ENCODE measurements around the gene ATP10B. TPM values are rescaled to one million over a fixed set of nuclear protein-coding genes. Genes with fewer than 3 reads are reported as not detected.
"Not testable (repeated sequence)": the region's sequence is repeated elsewhere in the genome, so short reads cannot be mapped to it uniquely, and the experiment has no call there.

The ATP10B gene
- total RNA-seq, 2 experiments from 2014 or later: not detected

DNA sequence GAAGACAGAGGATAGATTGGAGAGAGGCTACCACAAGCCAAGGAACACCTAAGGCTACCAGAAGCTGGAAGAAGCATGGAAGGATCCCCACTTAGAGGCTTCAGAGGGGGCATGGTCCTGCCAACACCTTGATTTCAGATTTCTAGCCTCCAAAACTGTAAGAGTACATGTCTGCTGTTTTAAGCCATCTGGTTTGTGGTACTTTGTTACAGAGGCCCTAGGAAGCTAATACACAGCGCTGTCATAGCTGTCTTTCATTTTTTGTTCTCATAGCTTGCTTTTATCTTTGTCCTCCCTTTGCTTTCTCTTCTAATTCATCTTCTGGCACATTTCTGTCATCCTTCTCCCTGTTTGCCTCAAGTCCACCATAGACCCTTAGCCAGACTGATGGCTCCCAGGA is 104.5 kb downstream of the ATP10B start:
- Mint-ChIP-seq H3K27me3 (peaks cover 2% of the 10 kb centered on the region), H3K4me1 (peaks cover 1% of the 10 kb centered on the region), H3K9me3 (no peaks in the 10 kb centered on the region), H3K4me3 (no peak overlapping the region), H3K36me3 (no peaks in the 10 kb centered on the region), H3K27ac (no peak overlapping the region)
- DNase-seq: no peak

DNA sequence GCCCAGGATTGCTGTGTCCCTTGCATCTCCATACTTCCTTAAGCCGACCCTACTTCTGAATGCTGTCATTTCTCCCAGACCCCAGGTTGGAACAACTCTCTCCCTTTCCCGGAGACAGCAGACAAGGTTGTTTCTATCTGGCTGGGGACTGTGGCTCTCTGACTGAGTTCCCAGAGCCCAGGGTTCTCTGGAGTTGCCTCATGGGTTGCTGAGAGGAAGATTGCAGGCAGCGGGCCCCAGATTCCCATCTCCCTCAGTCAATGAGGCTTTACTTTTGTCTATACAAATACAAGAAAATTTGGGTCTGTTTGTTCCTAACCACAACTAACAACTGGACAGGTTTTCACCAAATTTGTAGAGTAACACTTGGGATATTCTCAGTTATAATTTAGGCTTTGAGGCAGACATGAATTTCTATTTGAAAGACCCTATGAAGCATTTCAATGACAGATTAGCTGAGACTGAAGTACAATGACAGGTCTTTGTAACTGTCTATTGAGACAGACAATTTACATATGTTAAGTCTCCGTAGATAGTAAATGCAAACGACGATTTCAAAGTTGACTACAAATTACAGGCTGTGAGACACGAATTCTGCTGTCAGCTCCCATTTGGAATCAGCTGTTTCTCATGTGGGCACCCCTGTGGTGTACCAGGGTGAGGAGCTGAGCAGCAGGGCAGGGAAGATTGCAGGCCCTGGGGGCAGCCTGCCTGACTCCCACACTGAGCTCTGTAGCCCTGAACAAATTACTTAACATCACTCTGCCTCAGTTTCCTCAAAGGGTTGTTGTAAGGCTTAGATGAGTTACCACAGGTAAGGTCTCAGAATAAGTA is 107.5 kb downstream of the ATP10B start:
- Mint-ChIP-seq H3K36me3 (no peaks in the 10 kb centered on the region), H3K27ac (no peak overlapping the region), H3K4me1 (peaks cover 1% of the 10 kb centered on the region)

DNA sequence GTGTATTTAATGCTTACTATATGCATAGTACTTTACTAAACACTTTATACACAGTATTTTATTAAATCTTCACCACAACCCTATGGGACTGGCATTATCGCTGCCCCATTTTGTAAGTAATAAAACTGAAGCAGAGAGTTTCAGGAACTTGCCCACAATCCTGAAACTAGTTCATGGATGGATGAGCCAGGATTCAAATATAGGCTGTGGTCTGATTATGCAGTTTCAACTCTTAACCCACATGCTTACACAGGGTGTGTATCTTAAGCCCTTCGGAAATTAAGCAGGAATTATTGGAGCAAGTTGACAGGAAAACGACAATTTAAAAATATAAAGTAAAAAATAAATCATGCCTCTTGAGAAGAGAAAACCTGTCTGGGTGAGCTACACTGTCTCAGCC is 109.0 kb downstream of the ATP10B start:
- peaks cover 1% of the 10 kb centered on the region for H3K4me1 Mint-ChIP-seq
- peaks cover 7% of the 10 kb centered on the region for H3K27me3 Mint-ChIP-seq
- H3K27ac Mint-ChIP-seq: no peak overlapping the region
- no peaks in the 10 kb centered on the region for H3K36me3 Mint-ChIP-seq
- no peak overlapping the region for H3K4me3 Mint-ChIP-seq
- DNase-seq: no peak
- H3K9me3 Mint-ChIP-seq: no peaks in the 10 kb centered on the region

More for the DNA sequence above, 107.5 kb downstream of the ATP10B start:
- H3K9me3 Mint-ChIP-seq: no peaks in the 10 kb centered on the region
- DNase-seq: no peak
- H3K27me3 Mint-ChIP-seq: peaks cover 7% of the 10 kb centered on the region
- no peak overlapping the region for H3K4me3 Mint-ChIP-seq

DNA sequence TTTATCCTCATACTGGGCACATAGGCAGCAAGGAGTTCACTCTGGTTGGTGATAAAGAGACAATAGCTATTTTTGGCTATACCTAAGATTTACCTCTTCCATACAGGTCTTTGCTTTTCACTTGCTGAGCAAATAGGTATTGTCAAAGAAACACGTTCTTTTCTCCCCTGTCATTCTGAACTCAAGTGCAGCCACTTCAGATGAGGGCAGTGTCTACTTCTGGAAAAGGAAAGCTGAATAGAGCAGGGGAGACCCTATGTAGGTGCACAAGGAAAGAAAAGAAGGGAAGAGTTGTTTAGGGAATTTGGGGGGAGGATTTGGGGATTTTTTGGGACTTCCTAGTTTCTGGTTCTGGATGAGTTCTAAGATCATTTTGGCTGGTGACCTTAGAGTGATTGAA is 109.6 kb downstream of the ATP10B start:
- H3K36me3 Mint-ChIP-seq: no peaks in the 10 kb centered on the region
- no peak overlapping the region for H3K27ac Mint-ChIP-seq
- H3K9me3 Mint-ChIP-seq: no peaks in the 10 kb centered on the region
- H3K27me3 Mint-ChIP-seq: peaks cover 7% of the 10 kb centered on the region
- H3K4me3 Mint-ChIP-seq: no peak overlapping the region
- H3K4me1 Mint-ChIP-seq: no peaks in the 10 kb centered on the region
- no peak for DNase-seq

DNA sequence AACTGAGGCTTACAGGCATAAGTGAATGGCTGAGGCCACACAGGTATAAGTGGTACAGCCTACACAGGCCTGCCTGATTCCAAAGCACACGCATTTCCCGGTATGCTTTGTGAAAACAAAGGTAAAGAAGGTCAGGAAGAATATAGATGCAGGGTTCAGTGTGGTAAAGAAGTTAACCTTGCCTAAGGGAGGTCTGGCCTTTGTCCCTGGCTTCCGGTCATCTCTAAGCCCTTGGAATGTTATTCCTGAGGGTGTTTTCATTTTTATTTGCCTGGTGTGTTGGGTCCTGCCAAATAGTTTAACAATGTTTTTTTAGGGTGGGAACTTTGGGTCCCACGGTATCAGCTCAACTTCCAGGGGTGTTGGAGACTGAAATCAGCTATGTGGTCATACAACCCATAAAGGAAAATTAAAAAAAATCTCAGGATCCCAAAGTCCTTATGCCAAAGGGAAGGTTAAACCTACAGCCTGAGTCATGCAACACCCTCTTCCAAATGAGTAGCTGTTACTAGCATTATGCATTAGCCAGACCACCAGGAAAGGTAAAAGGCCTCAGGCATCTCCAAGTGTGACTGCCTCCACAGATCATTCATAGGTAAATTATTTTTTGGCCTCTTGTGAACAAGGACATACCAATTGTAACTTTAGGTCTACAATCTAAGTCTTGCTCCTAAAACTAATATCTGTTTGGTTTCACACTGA is 124.6 kb downstream of the ATP10B start:
- Mint-ChIP-seq H3K27me3 (no peaks in the 10 kb centered on the region), H3K4me1 (no peaks in the 10 kb centered on the region), H3K9me3 (no peaks in the 10 kb centered on the region), H3K4me3 (no peak overlapping the region), H3K27ac (no peak overlapping the region), H3K36me3 (no peaks in the 10 kb centered on the region)
- DNase-seq: no peak

DNA sequence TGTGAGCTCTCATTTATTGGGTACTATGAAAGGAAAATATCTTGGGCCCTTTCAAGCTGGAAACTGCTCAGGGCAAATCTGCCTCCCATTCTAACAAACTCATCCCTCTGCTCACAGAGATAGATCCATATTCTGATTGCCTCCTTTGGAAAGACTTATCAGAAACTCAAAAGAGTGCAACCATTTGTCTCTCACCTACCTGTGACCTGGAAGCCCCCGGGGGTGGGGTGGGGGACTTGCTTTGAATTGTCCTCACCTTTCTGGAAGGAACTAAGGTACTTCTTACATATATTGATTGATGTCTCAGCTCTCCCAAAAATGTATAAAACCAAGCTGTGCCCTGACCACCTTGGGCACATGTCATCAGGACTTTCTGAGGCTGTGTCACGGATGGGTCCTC is 125.3 kb downstream of the ATP10B start:
- Mint-ChIP-seq H3K27ac (no peak overlapping the region), H3K4me3 (no peak overlapping the region), H3K27me3 (no peaks in the 10 kb centered on the region), H3K9me3 (no peaks in the 10 kb centered on the region), H3K4me1 (no peaks in the 10 kb centered on the region), H3K36me3 (no peaks in the 10 kb centered on the region)
- no peak for DNase-seq

DNA sequence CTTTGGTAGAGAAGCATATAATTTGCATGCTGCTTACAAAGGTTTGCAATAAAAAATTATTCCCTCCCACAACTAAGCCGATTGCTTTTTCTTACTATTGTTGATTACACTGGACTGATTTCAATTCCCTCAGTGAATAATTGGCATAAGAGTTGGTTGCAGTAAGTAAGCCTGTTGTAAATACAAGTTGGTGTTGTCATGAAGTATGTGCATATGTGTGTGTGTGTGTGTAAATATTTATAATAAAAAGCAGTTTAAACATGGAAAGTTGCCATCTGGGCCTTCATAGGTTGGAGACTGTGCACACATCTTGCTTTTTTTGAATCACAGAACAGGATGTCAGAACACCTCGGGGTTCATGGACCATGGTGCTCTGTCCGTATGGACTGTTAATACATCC is 131.2 kb downstream of the ATP10B start:
- Mint-ChIP-seq H3K36me3 (no peaks in the 10 kb centered on the region), H3K27me3 (no peaks in the 10 kb centered on the region), H3K4me1 (no peaks in the 10 kb centered on the region), H3K27ac (no peak overlapping the region), H3K4me3 (no peak overlapping the region), H3K9me3 (no peaks in the 10 kb centered on the region)
- no peak for DNase-seq

DNA sequence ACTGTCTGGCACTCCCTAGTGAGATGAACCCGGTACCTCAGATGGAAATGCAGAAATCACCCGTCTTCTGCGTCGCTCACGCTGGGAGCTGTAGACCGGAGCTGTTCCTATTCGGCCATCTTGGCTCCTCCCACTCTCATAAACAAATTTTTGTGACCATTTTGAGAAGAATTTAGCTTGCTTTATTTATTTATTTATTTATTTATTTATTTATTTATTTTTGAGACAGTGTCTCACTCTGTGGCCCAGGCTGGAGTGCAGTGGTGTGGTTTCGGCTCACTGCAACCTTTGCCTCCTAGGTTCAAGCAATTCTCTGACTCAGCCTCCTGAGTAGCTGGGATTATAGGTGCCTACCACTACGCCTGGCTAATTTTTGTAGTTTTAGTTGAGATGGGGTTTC is 136.5 kb downstream of the ATP10B start:
- not testable (repeated sequence) for H3K36me3 Mint-ChIP-seq, H3K9me3 Mint-ChIP-seq, H3K27me3 Mint-ChIP-seq, H3K4me1 Mint-ChIP-seq, H3K27ac Mint-ChIP-seq, H3K4me3 Mint-ChIP-seq, DNase-seq

DNA sequence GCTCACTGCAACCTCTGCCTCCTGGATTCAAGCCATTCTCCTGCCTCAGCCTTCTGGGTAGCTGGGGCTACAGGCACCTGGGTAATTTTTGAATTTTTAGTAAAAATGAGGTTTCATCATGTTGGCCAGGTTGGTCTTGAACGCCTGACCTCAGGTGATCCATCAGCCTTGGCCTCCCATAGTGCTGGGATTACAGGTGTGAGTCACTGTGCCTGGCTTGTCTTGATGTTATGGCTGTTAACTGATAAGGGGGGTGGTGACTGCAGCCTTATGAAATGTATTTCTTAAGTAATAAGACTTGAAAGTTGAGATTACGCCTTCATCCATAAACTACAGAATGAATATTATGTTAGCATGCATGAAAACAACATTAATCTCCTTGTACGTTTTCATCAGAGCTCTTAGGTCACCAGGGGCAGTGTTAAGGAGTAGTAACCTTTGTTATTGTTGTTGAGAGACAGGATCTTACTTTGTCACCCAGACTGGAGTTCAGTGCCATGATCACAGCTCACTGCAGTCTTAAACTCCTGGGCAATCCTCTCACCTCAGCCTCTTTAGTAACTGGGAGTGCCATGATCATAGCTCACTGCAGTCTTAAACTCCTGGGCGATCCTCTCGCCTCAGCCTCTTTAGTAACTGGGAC is 148.3 kb downstream of the ATP10B start:
- Mint-ChIP-seq H3K4me1 (no peaks in the 10 kb centered on the region), H3K36me3 (no peaks in the 10 kb centered on the region), H3K27ac (no peak overlapping the region), H3K4me3 (no peak overlapping the region), H3K27me3 (peaks cover 13% of the 10 kb centered on the region), H3K9me3 (no peaks in the 10 kb centered on the region)
- no peak for DNase-seq

DNA sequence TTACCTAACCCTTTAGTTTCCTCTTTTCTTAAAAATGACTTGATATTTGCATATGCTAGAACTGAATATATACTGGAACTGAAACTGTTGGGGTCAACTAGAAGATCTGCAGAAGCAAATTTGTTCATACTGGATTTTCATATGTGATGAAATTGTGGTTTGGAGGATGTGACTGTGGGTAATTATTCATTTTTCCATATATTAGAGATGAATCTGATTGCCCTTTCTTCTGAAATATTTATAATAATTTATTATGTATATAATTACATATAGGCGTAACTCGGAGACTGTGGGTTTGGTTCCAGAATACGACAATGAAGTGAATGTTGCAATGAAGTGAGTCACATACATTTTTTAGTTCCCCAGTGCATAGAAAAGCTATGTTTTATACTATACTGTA is 149.1 kb downstream of the ATP10B start:
- no peaks in the 10 kb centered on the region for H3K36me3 Mint-ChIP-seq
- H3K27ac Mint-ChIP-seq: no peak overlapping the region
- no peaks in the 10 kb centered on the region for H3K4me1 Mint-ChIP-seq
- no peak for DNase-seq
- H3K9me3 Mint-ChIP-seq: no peaks in the 10 kb centered on the region
- peaks cover 13% of the 10 kb centered on the region for H3K27me3 Mint-ChIP-seq
- no peak overlapping the region for H3K4me3 Mint-ChIP-seq

DNA sequence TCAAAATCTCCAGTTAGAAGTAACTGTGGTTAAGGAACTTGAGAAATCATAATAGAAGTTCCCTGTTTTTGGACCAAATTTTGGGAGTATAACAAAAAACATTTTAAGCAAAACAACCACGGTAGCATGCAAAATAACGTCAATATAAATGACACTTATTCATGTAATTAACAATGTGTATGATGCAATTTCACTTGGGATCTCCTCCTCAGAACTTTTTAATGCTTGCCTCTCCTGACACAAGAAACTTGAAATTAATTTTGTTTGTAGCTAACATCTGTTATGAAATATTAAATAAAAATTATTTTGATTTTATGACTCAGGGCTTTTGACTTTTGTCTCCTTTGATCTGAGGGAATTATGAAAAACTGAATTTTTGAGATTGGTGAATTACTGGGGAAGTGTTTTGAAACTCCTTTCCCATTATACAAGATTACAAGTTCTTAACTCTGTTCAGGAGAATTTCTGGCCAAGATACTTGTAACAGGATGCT is 149.7 kb downstream of the ATP10B start:
- H3K27me3 Mint-ChIP-seq: peaks cover 9% of the 10 kb centered on the region
- H3K36me3 Mint-ChIP-seq: no peaks in the 10 kb centered on the region
- H3K27ac Mint-ChIP-seq: no peak overlapping the region
- H3K4me3 Mint-ChIP-seq: no peak overlapping the region
- H3K9me3 Mint-ChIP-seq: no peaks in the 10 kb centered on the region
- H3K4me1 Mint-ChIP-seq: no peaks in the 10 kb centered on the region
- DNase-seq: no peak

DNA sequence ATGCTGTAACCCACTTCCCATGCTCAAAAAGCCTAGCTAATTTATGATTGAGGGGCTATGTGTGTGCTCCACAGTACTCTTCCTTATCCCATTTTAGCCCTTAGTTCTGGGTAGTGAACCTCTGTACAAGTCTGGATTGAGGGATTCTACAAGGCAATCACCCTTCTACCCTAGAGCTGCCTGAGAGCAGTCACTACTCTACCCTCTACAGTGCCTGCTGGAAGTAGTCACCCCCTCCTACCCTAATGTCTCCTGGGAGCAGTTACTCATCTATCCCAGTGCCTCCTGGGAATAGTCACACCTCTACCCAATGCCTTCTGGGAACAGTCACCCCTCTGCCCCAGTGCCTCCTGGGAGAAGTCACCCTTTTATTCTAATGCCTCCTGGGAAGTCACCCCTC is 150.6 kb downstream of the ATP10B start:
- H3K27ac Mint-ChIP-seq: no peak overlapping the region
- no peaks in the 10 kb centered on the region for H3K9me3 Mint-ChIP-seq
- no peak overlapping the region for H3K4me3 Mint-ChIP-seq
- H3K36me3 Mint-ChIP-seq: no peaks in the 10 kb centered on the region
- DNase-seq: no peak
- no peaks in the 10 kb centered on the region for H3K4me1 Mint-ChIP-seq
- H3K27me3 Mint-ChIP-seq: peaks cover 8% of the 10 kb centered on the region

DNA sequence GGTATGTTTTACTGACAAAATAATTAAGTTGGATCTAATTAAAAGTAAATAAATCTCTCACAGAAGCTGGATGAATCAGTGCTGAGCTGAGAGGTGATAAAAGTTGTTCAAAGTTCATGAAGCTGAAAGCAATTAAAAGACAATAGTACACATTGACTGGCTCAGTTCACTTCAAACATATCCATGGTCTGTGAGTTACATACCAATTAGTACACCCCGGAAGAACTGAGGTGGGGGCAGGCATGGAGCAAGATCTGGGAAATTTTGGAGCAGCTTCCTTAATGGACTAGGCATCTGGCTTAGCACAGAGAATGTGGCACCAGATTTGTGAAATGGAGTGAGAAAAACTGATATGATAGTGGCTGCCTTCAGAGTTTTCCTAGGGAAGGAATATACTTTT is 152.7 kb downstream of the ATP10B start:
- no peak overlapping the region for H3K27ac Mint-ChIP-seq
- H3K4me1 Mint-ChIP-seq: no peaks in the 10 kb centered on the region
- H3K4me3 Mint-ChIP-seq: no peak overlapping the region
- no peaks in the 10 kb centered on the region for H3K9me3 Mint-ChIP-seq
- no peak for DNase-seq
- H3K36me3 Mint-ChIP-seq: no peaks in the 10 kb centered on the region
- peaks cover 8% of the 10 kb centered on the region for H3K27me3 Mint-ChIP-seq

DNA sequence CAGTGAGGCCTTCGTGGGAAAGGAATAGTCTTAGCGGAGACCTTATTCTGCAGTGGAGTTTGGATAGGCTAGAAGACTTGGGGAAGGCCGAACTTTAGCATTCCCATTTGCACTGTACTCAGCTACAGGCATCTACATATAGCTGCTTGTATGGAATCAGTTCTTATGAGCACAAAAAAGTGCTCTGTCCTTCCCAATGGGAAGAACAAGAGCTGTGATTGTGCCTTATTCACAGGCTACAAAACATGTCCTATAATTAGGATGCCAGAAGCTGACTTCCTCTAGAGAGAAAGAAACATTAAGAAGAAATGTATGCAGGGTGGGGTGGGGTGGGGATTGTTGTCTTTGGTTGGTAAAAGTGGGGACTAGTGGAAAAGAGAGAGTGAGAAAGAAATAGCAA is 154.7 kb downstream of the ATP10B start:
- H3K4me1 Mint-ChIP-seq: no peaks in the 10 kb centered on the region
- DNase-seq: no peak
- H3K4me3 Mint-ChIP-seq: no peak overlapping the region
- no peaks in the 10 kb centered on the region for H3K9me3 Mint-ChIP-seq
- peaks cover 12% of the 10 kb centered on the region for H3K27me3 Mint-ChIP-seq
- no peak overlapping the region for H3K27ac Mint-ChIP-seq
- no peaks in the 10 kb centered on the region for H3K36me3 Mint-ChIP-seq

DNA sequence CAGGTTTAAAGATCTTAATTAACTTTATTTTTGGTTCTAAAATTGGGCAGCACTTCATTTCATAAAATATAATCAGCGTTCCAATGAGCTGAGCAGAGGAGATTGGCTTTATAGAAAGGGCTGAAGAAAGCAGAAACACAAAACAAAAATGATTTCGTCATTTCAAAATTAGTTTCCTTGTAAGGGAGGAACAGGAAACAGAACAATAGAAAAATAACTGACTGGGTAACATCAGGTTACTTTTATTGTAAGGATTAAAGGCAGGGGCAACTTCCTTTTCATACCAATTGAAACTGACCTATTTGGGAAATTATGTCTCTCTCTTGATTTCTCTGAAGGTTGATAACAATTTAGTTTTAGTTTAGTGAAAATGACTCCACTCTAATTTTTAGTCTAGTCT is 157.1 kb downstream of the ATP10B start:
- no peak for DNase-seq
- Mint-ChIP-seq H3K27ac (no peak overlapping the region), H3K27me3 (peaks cover 4% of the 10 kb centered on the region), H3K4me3 (no peak overlapping the region), H3K9me3 (no peaks in the 10 kb centered on the region), H3K4me1 (no peaks in the 10 kb centered on the region), H3K36me3 (no peaks in the 10 kb centered on the region)
